ENCODE measurements around the gene LHFPL2.
A peak's percentile ranks its signal among the peaks of the same experiment; 100 is the strongest.

Gene LHFPL2

DNA sequence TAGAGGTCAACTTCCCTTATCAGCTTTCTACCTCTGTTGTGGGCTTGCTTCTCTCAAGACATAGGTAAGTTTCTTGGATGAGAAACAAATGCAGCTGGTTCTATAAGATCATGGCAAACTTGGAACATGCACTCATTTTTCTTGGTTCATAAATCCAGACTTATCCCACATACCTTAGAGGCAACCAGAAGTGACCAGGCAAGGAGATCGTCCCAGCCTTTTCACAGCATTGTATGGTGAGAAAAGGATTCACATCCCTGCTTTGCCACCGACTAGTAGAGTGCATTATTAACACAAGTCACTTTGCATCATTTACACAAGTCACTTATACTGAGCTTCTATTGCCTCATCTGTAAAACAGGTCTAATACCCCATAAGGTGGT lies 35.4 kb downstream of the LHFPL2 start:
- no peak for DNase-seq

DNA sequence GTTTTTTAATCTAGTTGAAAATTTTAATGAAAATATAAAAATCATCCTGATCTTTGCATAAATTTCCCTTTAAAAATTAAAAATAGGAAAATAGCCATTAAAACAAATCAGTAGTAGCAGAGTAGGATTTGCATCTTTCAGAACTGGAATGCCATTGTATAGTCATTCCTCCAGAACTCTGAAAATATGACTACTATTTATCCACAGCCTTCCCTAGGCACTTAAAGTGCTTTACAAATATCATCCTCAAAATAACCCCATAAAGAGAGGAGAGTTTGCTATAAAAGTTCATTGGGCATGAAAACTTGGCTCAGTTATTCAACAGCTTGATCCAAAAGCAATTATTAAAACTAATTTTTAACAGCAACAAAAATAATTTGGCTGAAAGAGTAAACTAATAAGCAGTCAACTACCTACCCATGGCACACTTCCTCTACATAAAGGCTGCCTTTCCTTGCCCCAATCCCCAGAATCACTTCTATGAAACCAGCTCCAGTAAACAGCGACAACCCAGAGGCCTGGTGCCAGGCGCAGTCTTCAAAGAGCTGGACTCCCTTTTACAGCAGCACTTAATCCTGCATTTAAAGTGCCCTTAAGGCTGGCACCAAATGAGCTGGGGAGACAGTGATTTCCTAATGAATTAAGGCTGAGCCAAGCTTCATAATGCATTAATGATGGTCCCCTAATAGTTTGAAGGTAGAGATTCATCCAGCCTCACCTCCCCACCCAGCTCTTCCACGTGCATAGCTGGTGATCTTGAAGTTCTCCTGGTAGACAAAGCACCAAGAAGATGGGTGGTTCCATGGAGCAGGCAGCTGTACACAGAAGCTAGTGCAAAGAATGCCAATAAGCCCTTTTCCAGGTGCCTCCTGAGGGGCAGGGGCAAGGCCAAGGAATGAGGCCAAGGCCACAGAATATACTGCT lies 36.1 kb downstream of the LHFPL2 start:
- DNase-seq = no peak

GRCh38 chr5:78611126-78611605 lies 37.4 kb downstream of the LHFPL2 start:
- no peak for DNase-seq

- DNase-seq = no peak
Observed at GRCh38 chr5:78610636-78611035, 37.9 kb downstream of the LHFPL2 start.

DNA sequence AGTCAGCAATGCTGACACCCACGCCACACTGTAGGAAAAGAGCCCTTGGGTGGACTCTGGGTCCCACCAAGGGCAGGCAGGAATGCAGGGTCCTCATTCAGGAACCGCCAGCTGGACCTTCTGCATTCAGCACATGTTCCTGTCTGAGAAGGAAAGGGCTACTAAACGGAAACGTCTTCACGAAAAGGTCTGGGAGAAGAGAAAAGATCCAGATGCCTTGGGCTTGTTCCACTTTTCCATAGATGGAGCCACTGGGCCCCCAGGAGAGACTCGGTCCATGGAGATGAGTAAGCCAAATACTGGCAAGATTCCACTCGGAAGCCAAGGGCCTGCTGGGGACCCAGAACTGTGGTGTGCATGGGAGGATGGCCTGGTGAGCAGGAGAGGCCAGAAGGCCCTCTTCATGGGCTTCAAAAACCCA lies 38.4 kb downstream of the LHFPL2 start:
- DNase-seq = no peak

- no peak for DNase-seq
Observed at GRCh38 chr5:78607864-78608263, 40.7 kb downstream of the LHFPL2 start.

DNA sequence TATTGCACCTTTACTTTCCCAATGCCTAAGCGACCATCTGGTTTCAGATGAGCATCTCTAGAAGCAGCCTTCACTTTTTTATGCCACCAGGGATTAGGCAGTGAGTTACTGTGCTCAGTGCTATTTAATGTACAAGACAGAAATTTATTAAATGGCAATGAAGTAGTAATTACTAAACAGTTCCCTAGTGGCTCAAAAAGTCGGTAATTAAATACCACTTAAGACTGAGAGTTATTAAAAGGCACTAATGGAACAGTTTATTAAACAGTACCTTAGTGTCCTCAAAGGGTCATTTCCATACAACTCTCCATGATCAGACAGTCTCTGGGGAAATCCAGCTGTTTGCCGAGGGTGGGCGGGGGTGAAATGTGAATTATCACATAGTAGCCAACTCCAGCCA lies 42.3 kb downstream of the LHFPL2 start:
- no peak for DNase-seq

- no peak for DNase-seq
Observed at GRCh38 chr5:78605611-78606010, 43.0 kb downstream of the LHFPL2 start.

DNA sequence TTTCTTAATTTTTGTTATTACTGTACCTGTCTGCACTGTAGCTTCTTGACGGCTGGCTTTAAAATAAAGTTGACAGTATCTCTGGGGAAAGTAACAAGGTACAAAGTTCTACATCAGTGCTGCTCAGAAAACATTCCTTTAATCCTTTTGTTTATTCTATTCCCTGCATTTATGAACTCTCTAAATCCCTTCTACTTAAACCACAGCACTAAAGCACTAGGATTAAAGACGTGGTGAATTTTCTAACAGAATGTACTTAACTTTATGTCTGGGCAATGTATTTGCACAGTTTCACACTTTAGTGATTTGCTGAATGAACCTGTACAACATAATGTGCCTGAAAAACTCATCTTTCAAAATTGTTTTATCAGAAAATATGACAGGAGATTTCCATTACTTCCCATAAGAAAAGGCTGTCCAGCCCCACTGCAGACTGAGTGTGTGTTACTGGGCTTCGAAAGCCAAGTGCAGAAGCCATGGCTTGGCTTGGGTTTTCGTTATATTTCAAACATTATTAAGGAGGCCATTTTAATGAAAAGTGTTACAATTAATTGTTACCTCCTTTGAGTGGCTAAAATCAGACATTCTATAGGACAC lies 43.8 kb downstream of the LHFPL2 start:
- no peak for DNase-seq

GRCh38 chr5:78603636-78604175 lies 44.9 kb downstream of the LHFPL2 start:
- DNase-seq = no peak

DNA sequence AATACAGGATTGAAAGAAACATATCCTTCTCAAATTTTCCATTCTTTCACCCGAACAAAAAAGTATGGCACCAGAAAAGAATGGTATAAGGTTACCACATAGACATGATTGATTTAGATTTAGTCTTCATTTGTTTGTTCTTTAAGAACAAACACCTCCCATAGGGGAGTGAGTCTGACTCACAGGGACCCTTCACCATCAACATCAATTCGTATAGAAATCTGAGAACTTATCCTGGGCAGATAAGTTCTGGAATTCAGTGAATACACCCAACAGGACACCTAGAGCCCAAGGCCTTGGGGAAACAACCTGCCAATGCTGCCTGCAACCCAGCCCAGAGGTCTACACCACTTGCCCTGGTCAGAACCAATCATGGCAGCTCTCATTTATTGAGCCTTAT lies 46.2 kb downstream of the LHFPL2 start:
- no peak for DNase-seq

GRCh38 chr5:78601559-78602314 lies 46.8 kb downstream of the LHFPL2 start:
- peak; percentile 79 for DNase-seq

- DNase-seq = no peak
Observed at GRCh38 chr5:78600687-78601414, 47.7 kb downstream of the LHFPL2 start.

GRCh38 chr5:78598973-78599372 lies 49.6 kb downstream of the LHFPL2 start:
- DNase-seq = no peak

- no peak for DNase-seq
Observed at GRCh38 chr5:78597974-78598371, 50.6 kb downstream of the LHFPL2 start.

DNA sequence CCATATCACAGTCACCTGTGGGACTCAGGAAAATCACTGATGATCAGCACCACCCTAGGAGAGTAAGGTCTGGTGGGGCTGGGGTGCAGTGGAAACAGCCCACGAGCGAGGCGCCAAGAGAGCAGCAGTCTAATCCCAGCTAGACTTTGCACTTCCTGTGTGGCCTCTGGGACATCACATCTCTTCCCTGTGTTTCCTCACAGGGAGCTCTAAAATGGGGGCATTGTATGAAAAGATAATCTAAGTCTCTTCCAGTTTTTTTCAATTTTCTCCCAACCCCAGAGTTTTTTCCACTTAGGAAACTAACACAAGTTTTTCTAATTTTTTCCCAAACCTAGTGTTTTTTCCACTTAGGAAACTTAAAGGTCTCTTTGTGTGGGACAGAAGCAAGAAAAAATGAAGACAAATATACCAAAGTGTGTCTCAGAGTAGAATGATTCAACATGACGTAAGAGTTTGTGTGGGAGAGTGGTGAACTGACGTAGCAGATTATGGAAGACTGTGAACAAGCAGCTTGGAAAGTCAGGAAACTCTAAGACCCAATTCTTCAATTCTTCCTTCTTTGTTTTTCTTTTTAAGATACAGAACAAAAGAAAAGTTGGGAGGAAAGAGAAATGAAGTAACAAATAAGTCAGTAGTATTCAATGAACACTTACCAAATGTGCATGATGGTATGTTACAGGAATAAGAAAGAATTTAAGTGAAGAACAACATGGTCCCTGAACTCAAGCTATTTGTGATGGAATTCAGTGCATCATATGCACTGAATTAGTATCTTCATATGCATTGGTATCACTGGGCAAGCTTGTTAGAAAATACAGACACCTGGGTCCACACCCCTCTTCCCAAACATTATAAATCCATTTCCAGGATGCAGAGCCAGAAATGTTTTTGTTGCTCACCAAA lies 51.3 kb downstream of the LHFPL2 start:
- no peak for DNase-seq

GRCh38 chr5:78595458-78595921 lies 53.1 kb downstream of the LHFPL2 start:
- DNase-seq = no peak

DNA sequence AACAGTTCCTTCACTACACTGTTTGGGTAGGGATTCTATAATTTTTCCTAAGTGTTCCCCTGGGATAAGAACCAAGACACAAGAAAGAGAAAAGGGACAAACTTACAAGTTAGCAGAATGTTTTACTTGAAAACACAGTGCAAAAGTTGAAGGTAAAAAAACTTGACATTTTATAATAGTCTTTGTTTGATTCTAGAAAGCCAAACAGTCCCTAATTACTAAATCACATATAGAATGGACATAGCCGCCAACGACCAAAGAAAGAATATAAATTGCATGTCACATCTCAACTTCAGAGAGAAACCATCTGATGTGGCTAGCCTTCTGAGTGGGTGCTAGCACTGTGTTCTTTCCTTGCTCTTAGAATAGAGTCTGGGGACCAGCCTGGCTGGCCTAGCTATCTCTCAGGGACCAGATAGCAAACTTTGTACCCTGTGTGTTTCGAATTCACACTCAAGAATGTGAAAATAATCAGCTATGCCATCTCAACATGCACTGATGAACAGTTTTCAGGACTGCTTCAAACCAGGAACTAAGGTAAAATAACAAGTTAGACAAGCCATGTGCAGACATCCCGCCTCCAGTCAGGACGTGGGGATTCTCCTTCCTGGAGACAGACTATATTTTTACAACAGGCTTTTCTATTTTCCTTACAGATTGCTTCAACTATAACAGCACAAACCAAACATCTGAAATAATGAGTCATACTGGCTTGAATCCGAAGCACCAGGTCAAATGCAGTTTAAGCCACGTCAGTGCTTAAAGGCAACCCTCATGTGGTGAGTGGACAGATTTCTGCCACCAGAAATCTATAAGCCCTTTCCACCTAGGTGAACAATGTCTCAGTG lies 53.7 kb downstream of the LHFPL2 start:
- DNase-seq = peak; percentile 91

- DNase-seq = no peak
Observed at GRCh38 chr5:78594021-78594420, 54.6 kb downstream of the LHFPL2 start.

DNA sequence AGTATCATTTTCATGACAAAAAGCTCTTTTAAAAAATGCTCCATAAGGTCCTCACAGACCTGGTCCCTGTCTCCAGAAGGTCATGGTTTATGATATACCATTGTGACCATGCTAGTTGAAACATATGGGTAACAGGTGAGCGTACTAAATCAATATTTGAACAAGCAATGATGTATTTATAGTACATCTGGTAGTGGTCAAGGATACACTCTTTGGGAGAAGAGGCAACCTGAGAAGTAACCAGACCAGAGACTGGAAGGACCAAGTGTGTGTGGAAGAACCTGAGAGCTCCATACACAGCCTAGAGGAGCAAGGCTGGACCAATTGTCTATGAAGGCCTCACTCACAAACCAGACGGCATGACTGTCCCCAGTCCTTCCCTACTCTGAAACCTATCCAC lies 55.1 kb downstream of the LHFPL2 start:
- no peak for DNase-seq
